Spleen (tissue), 7 donors: Measurements from ENCODE around the gene KANSL1.

ENCODE experiments used
- CTCF ChIP-seq, 11 experiments: fragments of 200-600 bp in 7 of 11; fragments of 450-650 bp in 4 of 11; sonication (generic) in 4 of 11; IDR thresholded peaks in 8 of 11; conservative IDR thresholded peaks in 3 of 11; 1 replicate in 7 of 11; 2 replicates in 4 of 11; pipeline versions ENCODE4 v1.4.0 to v1.8.0; 2016 to 2021; ENCODE audit warnings: antibody characterized with exemption in 11 of 11, inconsistent platforms in 4 of 11, mild to moderate bottlenecking in 1 of 11
- POLR2A ChIP-seq, 3 donors: fragments of 450-650 bp; IDR thresholded peaks; one replicate each; pipeline ENCODE4 v1.5.1; 2017; ENCODE audit warnings: antibody characterized with exemption in 3 of 3, mild to moderate bottlenecking in 1 of 3
- POLR2AphosphoS5 ChIP-seq, 3 donors: sonication (generic); formaldehyde crosslinking; IDR thresholded peaks; one replicate each; pipeline ENCODE4 v1.5.1; 2017; ENCODE audit warnings: antibody characterized with exemption in 3 of 3
- donor health status: DM: no; HTN: no; CAD: no; lungs with moderate emphysema.
- donor health status: DM: no; HTN: no; CAD: no.
- donor health status: DM: no; HTN: no; CAD: no.

- TF ChIP-seq CTCF (IDR thresholded peaks at IDR 0.05 in 8 of 11, conservative IDR thresholded peaks at IDR 0.05 in 3 of 11): no peak
- no peak for TF ChIP-seq POLR2A (IDR thresholded peaks at IDR 0.05)
- no peak for TF ChIP-seq POLR2AphosphoS5 (IDR thresholded peaks at IDR 0.05)
These were observed 198.2 kb downstream of the KANSL1 start for GRCh38 chr17:45994987-45995386.
